Right forelimb (tissue), 1 donor: ENCODE measurements around the gene TUT4.

Experiments used
- DNase-seq: peaks from one replicate; pipeline ENCODE4 v3.0.0-alpha.2; 2018

TUT4 gene

DNA sequence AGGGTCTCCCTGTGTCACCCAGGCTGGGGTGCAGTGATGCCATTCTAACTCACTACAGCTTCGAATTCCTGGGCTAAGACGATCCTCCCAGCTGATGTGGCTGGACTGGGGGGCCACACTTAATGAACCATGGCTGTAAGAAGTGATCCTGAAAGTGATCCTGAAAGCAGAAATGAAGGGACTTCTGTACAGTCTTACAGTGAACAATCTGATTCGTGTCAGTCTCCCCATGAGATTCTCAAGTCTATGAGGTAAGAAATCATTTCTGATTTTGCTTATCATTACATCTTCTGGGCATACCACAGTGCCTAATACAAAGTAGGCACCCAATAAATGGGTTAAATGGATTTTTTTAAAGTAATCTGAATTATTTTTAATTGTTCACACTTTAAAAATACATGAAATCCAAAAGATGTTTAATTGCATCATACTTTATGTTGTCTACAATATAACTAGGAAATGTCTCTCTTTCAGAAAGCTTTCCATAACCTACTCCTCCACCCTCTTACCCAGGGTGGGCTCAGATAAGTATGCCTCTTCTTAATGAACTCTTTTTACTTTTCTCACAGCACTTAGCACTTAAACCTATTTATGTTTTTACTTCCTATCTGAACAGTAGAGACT lies 21.5 kb downstream of the TUT4 start:
- DNase-seq, result no peak

DNA sequence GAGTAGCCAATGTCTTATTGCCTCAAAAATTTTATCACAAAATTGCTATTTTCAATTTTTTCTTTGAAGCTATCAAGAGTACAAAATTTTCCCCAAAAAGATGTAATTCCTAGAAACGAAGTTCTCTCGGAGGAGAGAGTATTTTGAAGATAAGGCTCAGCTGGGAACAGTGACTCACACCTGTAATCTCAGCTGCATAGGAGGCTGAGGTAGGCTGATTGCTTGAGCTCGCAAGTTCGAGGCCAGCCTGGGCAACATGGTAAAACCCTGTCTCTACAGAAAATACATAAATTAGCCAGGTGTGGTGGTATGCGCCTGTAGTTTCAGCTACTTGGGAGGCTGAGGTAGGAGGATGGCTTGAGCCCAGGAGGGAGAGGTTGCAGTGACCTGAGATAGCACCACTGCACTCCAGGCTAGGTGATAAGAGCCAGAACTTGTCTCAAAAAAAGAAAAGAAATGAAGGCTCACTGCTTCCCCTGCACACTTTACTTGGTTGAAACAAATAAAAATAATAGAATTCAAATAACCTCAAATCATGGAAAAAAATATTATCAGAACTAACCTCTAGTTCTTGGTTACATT lies 22.2 kb downstream of the TUT4 start:
- no peak for DNase-seq

DNA sequence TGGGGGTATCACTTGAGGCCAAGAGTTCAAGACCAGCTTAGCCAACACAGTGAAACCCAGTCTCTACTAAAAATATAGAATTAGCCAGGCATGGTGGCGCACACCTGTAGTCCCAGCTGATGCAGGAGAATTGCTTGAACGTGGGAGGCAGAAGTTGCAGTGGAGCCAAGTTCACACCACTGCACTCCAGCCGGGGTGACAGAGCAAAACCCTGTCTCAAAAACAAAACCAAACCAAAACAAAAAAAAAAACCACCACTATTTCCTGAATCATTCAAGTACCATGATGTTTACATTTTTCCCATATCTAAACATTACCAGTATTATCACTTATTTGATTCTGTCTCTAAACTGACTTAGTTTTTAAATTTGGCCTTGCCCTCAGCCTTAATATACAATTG lies 29.5 kb downstream of the TUT4 start:
- no peak for DNase-seq

DNA sequence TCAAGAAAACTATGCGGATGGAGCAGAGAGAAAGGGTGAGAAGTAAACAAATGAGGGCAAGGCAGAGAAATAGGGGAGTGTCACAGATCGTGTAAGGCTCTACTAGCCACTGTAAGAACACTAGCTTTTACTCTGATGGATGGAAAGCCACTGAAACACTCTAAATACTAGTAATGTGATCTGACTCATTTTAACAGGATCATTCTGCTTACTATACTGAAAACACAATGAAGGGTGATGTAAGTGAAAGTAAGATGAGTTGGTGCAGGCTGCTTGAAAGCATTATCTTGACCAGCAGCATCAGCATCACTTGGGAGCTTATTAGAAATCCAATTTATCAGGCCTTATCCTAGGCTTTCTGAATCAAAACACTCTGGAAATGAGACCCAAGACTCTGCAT lies 32.7 kb downstream of the TUT4 start:
- DNase-seq, result no peak

DNA sequence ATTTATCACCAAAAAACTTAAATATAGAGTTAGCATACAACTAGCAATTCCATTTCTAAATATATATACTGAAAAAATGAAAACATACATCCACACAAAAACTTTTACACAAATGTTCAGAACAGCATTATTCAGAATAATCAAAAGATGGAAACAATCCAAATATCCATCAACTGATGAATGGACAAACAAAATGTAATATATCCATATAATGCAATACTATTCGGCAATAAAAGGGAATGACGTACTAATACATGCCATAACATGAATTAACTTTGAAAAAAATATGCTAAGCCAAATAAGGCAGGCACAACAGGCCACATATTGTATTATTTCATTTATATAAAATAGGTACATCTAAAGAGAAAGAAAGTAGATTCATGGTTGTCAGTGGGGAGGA lies 33.9 kb downstream of the TUT4 start:
- no peak for DNase-seq

DNA sequence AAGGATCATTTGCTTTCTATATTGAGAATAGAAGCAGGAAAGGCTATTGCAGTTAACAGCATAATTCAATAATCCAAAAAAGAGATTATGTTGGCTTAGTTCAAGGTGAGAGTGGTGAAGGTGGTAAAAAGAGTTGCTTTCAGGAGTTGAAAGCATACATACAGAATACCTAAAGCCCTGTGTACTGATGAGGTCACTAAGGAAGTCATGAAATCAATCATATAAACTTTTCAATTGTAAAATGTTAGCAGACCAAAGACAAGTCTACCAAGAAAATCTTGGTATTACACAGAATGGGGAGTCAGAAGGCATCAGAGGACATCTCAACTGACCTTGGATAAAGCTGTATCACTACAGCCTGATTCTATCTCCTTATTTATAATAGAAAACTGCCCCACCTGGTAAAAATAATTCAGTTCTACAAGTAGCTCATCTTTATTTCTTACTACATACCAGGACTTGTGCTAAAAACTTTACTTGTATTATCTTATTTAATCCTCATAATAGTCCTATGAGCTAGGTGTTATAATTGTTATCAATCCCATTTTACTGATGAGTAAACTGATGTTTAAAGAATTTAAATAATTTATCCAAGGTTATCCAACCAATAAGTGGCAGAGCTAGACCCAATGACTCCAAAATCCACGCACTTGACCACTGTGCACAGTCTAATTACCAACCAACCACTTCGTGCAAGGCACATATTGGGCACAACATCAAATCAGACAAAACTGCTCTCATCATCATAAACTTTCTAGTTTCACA lies 40.9 kb downstream of the TUT4 start:
- DNase-seq, result no peak

DNA sequence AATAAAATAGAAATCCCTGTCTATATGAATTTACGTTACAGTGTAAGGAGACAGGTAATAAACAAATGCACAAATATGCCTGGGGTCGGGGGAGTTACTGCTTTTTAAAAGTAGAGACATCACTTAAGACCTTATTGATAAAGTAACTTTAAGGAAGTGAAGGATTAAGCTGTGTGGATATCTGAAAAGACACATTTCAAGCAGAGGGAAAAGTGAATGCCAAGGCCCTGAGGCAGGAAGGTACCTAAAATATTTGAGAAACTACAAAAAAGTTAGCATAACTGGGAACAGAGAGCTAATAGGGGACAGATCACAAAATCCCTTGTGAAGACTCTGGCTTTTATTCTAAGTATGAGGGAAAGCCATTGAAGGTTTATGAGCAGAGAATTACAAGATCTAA lies 41.5 kb downstream of the TUT4 start:
- no peak for DNase-seq

DNA sequence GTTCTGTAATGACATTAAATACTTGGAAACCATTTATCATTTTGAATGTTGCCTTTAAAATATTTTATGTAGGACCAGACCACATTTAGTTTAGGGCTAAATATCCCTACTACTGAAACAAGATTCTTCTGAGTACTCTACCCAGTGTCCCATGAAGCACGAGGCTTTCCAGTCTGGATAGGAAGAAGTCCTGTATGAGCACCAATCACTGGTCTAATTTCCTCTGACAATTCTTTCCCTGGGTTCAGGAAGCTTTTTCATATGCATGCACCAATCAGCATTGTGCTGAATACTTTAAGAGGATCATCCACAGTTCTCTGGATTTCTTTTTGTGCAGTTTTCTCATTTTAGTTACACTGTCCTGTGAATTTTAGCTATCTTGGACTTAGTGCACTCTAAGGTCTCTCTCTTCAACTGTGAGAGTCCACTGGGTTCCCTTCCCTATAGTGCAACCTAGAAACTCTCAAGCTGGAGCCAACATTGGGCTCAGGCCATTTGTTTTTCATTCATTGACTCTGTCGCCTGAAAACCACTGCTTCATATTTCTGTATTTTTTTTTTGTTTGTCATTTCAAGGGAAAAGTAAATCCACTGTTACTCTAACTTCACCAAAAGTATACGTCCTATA lies 45.9 kb downstream of the TUT4 start:
- DNase-seq, result no peak

DNA sequence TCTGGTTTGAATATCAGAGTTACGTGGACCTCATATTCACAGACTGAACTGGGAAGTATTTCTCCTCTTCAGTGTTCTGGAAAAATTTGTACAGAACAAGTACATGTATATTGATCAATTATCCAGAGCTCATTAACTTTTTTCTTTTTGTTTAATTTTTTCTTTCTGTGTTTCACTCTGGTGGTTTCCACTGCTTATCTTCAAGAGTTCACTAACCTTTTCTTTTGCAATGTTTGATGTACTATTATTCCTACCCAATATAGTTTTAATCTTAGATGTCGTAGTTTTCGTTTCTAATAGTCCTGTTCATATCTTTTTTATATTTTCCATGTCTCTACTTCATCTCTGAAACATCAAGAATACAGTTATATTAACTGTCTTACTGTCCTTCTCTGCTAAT lies 46.5 kb downstream of the TUT4 start:
- no peak for DNase-seq

DNA sequence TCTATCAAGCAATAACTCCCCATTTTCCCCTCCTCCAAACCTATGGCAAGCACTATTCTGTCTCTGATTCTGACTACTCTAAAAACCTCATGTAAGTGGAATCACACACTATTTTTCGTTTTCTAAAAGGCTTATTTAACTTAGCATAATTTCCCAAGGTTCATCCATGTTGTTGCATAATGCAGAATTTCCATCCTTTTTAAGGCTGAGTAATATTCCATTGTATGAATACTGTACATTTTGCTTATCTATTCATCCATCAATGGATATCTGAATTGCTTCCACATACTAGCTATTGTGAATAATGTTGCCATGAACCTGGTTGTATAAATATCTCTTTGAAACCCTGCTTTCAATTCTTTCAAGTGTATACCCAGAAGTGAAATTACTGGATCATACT lies 48.2 kb downstream of the TUT4 start:
- no peak for DNase-seq

DNA sequence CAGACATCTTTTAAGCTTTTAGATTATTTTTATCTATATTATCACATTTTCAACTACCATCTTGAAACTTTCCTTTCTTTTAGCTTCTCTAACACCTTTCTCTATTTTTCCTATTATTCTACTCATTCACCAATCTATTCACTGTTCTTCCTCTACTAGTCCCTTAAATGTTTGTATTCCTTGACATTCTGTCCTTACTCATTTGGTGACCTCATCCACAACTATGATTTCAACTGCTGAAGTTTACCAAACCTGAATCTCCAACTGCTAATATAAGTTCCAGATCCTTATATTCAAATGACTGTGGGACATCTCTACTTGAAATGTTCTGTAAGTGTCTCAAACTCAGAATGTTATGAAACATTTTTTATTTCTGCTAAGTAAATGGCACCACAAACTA lies 49.2 kb downstream of the TUT4 start:
- no peak for DNase-seq

DNA sequence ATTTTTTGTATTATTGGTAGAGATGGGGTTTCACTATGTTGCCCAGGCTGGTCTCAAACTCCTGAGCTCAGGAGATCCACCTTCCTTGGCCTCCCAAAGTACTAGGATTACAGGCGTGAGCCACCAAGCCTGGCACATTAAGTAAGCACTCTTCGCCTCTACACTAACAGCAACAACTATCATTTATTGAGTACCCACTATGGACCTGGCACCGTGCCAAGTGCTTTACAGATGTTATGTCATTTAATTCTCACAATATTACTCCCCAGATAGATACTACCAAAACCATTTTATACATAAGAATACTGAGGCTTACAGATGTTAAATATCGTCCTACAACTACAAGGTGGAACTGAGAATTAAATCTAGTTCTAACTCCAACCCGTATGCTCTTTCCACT lies 50.1 kb downstream of the TUT4 start:
- DNase-seq, result no peak

DNA sequence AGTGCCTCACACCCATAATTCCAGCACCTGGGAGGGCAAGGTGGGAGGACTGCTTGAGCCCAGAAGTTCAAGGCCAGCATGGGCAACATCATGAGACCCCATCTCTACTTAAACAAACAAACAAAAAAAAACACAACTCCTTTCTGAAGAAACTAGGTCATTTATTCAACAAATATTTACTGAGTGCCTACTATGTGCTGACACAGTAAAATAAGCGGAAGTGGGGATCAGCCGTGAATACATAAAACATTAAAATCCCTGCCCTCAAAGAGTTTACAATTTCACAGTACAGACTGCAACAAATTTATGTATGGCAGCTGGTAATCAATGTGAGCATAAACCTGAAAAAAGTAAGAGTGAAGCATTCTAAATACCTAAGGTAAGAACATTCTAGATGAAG lies 65.3 kb downstream of the TUT4 start:
- no peak for DNase-seq

DNA sequence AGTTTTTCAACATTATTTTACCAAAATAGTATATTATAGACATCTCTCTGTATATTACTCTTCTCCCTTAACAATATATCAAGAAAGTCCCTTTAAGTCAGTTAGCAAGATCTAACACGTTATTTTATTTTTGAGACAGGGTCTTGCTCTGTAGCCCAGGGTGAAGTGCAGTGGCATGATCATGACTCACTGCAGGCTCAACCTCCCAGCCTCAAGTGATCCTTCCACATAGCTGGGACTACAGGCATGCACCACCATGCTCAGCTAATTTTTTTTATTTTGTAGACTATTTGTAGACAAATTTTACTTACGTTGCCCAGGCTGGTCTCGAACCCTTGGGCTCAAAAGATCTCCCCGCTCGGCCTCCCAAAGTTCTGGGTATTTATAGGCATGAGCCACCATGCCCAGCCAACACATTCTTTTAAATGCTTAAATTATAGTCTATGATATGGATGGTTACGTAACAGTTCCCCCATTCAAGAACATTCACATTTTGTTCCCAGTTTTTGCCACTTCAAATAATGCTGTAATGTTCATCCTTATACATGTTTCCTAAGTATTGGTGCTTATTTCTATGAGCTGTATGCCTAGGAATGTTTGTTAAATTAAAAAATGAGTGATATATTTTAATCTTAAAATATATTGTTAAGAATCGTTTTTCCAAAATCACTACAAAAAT lies 70.4 kb downstream of the TUT4 start:
- DNase-seq, result no peak

DNA sequence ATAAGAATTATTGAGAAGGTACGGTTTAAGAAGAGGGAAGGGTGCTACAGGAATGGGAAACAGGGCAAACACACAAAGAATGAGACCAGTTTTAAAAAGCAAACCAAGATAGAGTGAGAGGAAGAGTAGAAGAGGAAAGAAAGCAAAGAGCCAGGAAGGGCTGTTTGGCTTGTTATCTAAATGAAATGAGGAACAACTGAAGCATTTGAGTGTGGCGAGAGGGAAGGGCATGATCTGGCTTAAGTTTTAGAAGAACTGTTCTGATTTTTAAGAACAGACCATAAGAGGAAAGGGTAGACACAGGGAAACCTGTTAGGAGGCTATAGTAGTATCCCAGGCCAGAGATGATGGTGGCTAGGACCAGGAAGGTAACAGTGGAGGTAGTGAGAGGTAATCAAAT lies 73.8 kb downstream of the TUT4 start:
- no peak for DNase-seq

DNA sequence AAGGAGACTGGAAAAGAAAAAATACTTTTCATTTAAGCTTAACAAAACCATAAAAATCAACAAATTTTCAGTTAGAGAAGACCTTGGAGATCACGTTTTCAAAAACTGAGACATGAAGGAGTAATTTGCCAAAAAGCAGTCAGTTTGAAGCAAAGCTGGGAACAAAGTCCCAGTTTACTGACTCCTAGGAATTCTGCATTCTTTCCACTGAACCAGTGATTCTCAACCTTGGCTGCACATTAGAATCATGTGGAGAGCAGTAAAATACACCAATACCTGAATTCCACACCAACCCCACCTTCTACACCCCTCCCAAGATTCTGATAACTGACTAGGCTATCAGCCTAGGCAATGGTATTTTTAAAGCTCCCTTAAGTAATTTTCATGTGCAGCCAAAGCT lies 75.0 kb downstream of the TUT4 start:
- no peak for DNase-seq

DNA sequence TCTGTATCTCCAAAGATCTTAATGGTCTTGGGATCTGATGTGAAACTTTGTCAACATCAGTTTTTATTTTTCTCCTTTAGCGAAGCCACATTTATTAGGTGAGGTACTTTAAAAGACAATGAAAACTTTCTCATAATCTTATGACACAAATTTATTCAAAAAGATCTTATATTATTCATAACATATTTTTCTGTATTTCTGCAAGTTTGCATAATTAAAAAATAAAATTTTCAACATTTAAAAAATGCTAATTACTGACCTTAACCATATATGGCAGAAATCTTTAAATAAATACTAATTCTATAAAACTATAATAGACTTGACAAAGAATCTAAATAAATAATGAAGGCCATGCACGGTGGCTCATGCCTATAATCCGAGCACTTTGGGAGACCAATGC lies 75.9 kb downstream of the TUT4 start:
- no peak for DNase-seq

DNA sequence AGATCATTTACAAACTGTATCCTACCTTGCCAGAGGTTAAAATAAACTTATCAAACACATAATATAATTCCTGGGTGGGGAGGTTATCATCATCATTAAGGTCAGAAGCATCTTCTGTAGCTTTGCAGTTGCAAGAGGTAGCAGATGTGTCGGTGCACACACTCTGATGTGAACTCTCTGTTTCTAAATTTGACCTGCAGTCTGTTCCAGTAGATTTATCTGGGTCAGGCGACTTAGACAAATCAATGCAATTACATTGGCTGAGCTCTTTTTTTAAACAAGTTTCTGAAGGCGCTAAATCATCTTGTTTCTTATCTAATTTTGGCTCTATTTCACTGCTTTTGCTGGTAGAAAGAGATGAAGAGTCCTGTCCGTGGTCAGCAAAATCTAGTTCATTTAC lies 78.1 kb downstream of the TUT4 start:
- no peak for DNase-seq

DNA sequence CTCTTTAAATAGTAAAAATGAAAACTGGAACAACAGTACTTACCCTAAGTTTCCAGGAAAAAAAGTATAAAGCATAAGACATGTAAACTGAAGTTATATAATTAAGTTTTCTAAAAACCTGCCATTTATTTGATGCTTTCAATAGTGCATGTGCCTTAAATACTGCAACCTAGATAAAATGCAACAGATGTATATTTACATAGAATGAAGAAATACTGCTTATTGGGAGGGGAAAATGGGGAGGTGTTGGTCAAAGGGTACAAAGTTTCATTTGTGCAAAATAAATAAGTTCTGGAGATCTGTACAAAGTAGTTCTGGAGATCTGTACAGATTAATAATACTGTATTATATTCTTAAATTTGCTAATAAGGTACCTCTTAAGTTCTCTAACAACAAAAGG lies 79.9 kb downstream of the TUT4 start:
- no peak for DNase-seq

DNA sequence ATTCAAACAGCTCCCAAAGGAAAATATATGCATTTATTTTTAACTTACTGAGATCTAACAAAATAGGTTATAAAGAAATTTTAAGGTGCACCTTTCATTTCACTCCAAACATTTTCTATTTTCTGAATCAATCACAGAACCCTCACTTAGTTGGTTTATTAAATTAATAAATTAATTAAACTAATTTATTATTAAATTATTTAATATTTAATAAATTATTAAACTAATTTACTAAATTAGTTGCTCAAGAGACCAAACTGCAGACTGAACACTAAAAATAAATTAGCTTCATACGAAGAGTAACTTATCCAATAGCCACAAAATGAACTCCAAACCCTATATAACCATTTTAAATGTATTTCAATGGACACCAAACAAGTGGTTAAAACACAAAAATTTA lies 80.5 kb downstream of the TUT4 start:
- DNase-seq, result no peak

DNA sequence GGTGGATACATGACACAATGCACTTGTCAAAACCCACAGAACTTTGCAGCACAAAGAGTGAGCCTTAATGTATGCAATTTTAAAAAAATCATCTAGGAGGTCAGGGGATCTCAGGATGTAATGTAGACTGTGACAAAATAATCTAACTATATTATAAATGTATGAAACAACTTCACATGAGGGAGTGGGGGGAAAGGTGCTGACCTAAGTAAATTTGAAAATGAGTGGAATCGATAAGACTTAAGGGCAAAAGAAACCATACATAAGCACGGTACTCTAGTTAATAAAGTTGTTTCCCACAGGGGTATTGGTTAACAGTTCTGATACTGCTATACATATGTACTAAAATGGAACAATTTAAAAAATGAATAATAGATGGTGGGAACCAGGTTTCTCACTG lies 83.8 kb downstream of the TUT4 start:
- no peak for DNase-seq

DNA sequence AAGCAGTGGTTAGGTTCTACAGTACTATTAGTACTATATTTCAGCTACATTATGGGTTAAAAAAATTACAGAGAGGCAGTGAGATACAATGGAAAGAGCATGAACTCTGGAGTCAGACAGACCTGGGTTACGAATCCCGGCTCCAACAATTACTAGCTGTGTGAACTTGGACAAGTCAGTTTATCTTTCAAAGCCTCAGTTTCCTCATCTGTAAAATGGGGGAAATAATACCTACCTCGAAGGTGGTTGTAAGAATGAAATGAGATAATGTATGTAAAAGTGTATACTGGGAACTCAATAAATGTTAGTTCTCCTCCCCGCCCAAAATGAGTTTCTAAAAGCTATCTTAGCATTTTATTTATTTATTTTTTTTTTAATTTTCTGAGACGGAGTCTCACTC lies 89.0 kb downstream of the TUT4 start:
- no peak for DNase-seq

DNA sequence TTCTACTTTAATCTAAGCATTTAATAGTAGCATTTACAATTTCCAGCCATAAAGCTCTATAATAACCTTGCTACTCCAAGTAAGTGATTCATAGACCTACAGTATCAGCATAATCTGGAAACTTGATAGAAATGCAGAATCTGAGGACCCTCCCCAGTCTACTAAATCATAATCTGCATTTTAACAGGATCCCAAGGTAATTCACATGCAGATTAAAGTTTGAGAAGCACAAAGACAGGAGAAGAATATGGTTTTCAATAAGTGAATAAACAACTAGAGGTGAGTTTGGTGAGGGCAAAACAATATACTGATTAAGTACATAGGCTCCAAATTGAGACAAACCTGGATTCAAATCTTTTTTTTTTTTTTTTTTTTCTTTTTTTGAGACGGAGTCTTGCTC lies 91.1 kb downstream of the TUT4 start:
- no peak for DNase-seq

DNA sequence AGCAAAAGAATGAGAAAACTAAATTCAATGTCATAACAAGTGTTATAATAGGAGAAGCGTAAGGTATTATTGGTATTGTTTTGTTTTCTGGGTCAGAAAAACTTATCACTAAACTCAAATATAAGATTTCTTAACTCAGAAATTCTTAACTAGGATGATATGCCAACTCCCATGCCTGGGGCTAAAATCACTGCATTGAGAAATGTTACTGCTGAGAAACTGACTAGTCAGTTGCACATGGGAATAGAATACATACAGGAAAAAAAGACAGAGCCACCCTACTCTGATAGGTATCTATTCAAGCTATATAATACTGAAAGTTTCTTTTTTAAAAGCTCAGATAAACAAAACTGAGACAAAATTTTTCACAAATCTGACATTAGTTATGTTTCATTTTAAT lies 92.2 kb downstream of the TUT4 start:
- DNase-seq, result no peak
